Measurements from ENCODE around the gene UGT1A6.

Gene UGT1A6

GRCh38 chr2:233686928-233687327, 5.8 kb upstream of the UGT1A6 start:
- Histone ChIP-seq H3K27ac (ENCODE audit: low read length) (no peak overlapping the region), H3K4me1 (ENCODE audit: low read length) (no peaks in the 10 kb centered on the region), H2AFZ (ENCODE audit: low read depth, low read length) (no peak overlapping the region), H3K9ac (ENCODE audit: low read length) (no peak overlapping the region), H3K4me3 (ENCODE audit: low read length) (no peak overlapping the region), H3K36me3 (replicated peaks; ENCODE audit: low read depth, low read length) (no peaks in the 10 kb centered on the region), H3K4me2 (ENCODE audit: low read length) (no peak overlapping the region), H3K9me3 (ENCODE audit: insufficient read depth, low read length) (no peaks in the 10 kb centered on the region), H4K20me1 (ENCODE audit: insufficient read depth, low read length) (no peaks in the 10 kb centered on the region), H3K79me2 (ENCODE audit: low read length) (no peaks in the 10 kb centered on the region), H3K27me3 (ENCODE audit: low read depth, low read length) (no peaks in the 10 kb centered on the region)
- no peak for TF ChIP-seq EZH2phosphoT487 (IDR thresholded peaks at IDR 0.05; ENCODE audit: low read depth)
- TF ChIP-seq, protein P1, sequence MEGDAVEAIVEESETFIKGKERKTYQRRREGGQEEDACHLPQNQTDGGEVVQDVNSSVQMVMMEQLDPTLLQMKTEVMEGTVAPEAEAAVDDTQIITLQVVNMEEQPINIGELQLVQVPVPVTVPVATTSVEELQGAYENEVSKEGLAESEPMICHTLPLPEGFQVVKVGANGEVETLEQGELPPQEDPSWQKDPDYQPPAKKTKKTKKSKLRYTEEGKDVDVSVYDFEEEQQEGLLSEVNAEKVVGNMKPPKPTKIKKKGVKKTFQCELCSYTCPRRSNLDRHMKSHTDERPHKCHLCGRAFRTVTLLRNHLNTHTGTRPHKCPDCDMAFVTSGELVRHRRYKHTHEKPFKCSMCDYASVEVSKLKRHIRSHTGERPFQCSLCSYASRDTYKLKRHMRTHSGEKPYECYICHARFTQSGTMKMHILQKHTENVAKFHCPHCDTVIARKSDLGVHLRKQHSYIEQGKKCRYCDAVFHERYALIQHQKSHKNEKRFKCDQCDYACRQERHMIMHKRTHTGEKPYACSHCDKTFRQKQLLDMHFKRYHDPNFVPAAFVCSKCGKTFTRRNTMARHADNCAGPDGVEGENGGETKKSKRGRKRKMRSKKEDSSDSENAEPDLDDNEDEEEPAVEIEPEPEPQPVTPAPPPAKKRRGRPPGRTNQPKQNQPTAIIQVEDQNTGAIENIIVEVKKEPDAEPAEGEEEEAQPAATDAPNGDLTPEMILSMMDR (IDR thresholded peaks at IDR 0.05; ENCODE audit: low read depth, low read length): no peak

DNA sequence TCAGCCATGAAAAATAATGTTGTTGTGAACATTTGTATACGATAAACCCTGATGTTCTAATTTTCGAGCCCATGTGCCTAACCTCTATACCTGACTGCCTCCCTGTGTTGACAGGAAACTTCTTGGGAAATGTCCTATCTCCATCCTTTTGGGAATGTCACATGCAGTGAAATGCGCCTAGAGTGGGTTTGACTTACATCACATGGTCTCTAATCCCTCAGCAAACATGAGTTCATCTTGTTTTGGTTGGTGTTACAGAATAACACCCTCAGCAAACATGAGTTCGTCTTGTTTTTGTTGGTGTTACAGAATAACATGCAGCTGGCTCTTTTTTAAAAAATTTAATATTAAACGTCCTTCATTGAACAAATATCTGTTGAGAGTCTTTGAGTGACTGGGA, 4.3 kb upstream of the UGT1A6 start:
- H3K4me2 ChIP-seq (ENCODE audit: low read length): no peak overlapping the region
- H4K20me1 ChIP-seq (ENCODE audit: insufficient read depth, low read length): no peaks in the 10 kb centered on the region
- H3K4me3 ChIP-seq (ENCODE audit: low read length): no peak overlapping the region
- TF ChIP-seq, protein P1 (IDR thresholded peaks at IDR 0.05; ENCODE audit: low read depth, low read length): no peak
- no peak for TF ChIP-seq EZH2phosphoT487 (IDR thresholded peaks at IDR 0.05; ENCODE audit: low read depth)
- no peaks in the 10 kb centered on the region for H3K27me3 ChIP-seq (ENCODE audit: low read depth, low read length)
- H3K36me3 ChIP-seq (replicated peaks; ENCODE audit: low read depth, low read length): no peaks in the 10 kb centered on the region
- no peaks in the 10 kb centered on the region for H3K79me2 ChIP-seq (ENCODE audit: low read length)
- no peaks in the 10 kb centered on the region for H3K9me3 ChIP-seq (ENCODE audit: insufficient read depth, low read length)
- no peak overlapping the region for H3K9ac ChIP-seq (ENCODE audit: low read length)
- no peak overlapping the region for H3K27ac ChIP-seq (ENCODE audit: low read length)
- H2AFZ ChIP-seq (ENCODE audit: low read depth, low read length): no peak overlapping the region
- H3K4me1 ChIP-seq (ENCODE audit: low read length): no peaks in the 10 kb centered on the region

DNA sequence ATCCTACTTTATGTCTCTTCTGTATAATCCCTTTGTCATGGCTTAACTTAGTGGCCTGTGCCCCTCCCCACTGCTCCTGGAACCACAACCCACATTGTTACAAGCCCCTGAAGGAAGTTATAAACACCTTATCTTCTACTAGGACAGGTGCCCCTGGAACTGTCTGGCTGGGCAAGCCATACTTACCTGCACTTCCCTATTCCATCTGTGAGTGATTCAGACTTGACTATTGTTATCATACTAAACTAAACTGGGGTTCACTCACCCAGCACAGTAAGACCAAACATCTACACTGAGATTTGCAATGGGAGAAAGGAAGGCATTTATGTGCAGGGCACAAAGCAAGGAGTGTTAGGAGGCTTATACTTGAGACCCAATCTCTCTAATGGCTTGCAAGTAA, 3.7 kb upstream of the UGT1A6 start:
- H3K36me3 ChIP-seq (replicated peaks; ENCODE audit: low read depth, low read length): no peaks in the 10 kb centered on the region
- no peak overlapping the region for H3K9ac ChIP-seq (ENCODE audit: low read length)
- no peaks in the 10 kb centered on the region for H3K27me3 ChIP-seq (ENCODE audit: low read depth, low read length)
- H3K79me2 ChIP-seq (ENCODE audit: low read length): no peaks in the 10 kb centered on the region
- no peaks in the 10 kb centered on the region for H3K4me1 ChIP-seq (ENCODE audit: low read length)
- H2AFZ ChIP-seq (ENCODE audit: low read depth, low read length): no peak overlapping the region
- H4K20me1 ChIP-seq (ENCODE audit: insufficient read depth, low read length): no peaks in the 10 kb centered on the region
- H3K9me3 ChIP-seq (ENCODE audit: insufficient read depth, low read length): no peaks in the 10 kb centered on the region
- H3K4me2 ChIP-seq (ENCODE audit: low read length): no peak overlapping the region
- no peak overlapping the region for H3K27ac ChIP-seq (ENCODE audit: low read length)
- H3K4me3 ChIP-seq (ENCODE audit: low read length): no peak overlapping the region
- TF ChIP-seq EZH2phosphoT487 (IDR thresholded peaks at IDR 0.05; ENCODE audit: low read depth): no peak
- TF ChIP-seq, protein P1 (IDR thresholded peaks at IDR 0.05; ENCODE audit: low read depth, low read length): no peak

GRCh38 chr2:233689501-233689900, 3.2 kb upstream of the UGT1A6 start:
- H3K4me3 ChIP-seq (ENCODE audit: low read length): no peak overlapping the region
- no peak overlapping the region for H3K27ac ChIP-seq (ENCODE audit: low read length)
- H3K9ac ChIP-seq (ENCODE audit: low read length): no peak overlapping the region
- no peaks in the 10 kb centered on the region for H3K36me3 ChIP-seq (replicated peaks; ENCODE audit: low read depth, low read length)
- H3K27me3 ChIP-seq (ENCODE audit: low read depth, low read length): no peaks in the 10 kb centered on the region
- no peaks in the 10 kb centered on the region for H3K4me1 ChIP-seq (ENCODE audit: low read length)
- TF ChIP-seq, protein P1 (IDR thresholded peaks at IDR 0.05; ENCODE audit: low read depth, low read length): no peak
- no peak for TF ChIP-seq EZH2phosphoT487 (IDR thresholded peaks at IDR 0.05; ENCODE audit: low read depth)
- no peak overlapping the region for H3K4me2 ChIP-seq (ENCODE audit: low read length)
- H3K79me2 ChIP-seq (ENCODE audit: low read length): no peaks in the 10 kb centered on the region
- no peaks in the 10 kb centered on the region for H3K9me3 ChIP-seq (ENCODE audit: insufficient read depth, low read length)
- no peaks in the 10 kb centered on the region for H4K20me1 ChIP-seq (ENCODE audit: insufficient read depth, low read length)
- H2AFZ ChIP-seq (ENCODE audit: low read depth, low read length): no peak overlapping the region
